GM12865 (cell line): ENCODE measurements around the gene SPATA22.
"Not testable (repeated sequence)": the region's sequence is repeated elsewhere in the genome, so short reads cannot be mapped to it uniquely, and the experiment has no call there.

Experiments used
- DNase-seq: peaks from one replicate; pipeline ENCODE4 v3.0.0; 2010; ENCODE audit warnings: low read depth
- H3K4me3 ChIP-seq: 2 replicates; pipeline ENCODE4 v1.5.1; 2011; ENCODE audit warnings: mild to moderate bottlenecking, low read depth, low read length, control low read depth
- CTCF ChIP-seq: IDR thresholded peaks from 2 replicates; pipeline ENCODE4 v1.5.1; 2011; ENCODE audit warnings: low read length, control low read depth, low read depth, inconsistent platforms; ENCODE audit not compliant: insufficient read depth; ENCODE audit errors: missing control alignments

Gene SPATA22

DNA sequence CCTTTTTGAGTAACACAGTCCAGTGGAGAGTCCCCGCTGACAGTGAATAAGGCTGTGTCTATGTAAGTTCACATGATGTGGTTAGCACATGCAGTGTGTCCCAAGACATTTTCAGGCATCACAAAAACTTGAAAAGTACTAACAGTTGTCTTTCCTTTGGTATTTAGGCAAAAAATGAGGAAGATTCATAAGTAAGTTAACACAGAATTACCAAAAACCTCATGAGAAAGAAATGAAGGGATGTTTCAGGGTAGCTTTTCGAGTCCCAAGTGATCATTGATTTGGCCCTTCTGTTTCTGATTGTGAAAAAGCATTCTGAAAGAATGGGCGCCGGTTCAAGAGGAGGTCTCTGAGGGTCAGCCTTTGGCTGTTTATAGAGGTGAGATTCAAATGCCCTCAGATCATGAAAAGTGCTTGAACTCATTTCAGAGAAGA is 3.6 kb upstream of the SPATA22 start:
- no peak for TF ChIP-seq CTCF
- no peak for DNase-seq
- H3K4me3 ChIP-seq, result no peak overlapping the region

- no peak for DNase-seq
- H3K4me3 ChIP-seq, result no peak overlapping the region
- no peak for TF ChIP-seq CTCF
Measured at GRCh38 chr17:3474212-3474611, 2.6 kb upstream of the SPATA22 start.

GRCh38 chr17:3472137-3472536 is 518 bp upstream of the SPATA22 start:
- TF ChIP-seq CTCF, result no peak
- DNase-seq, result no peak
- H3K4me3 ChIP-seq, result no peak overlapping the region

- TF ChIP-seq CTCF, result no peak
- no peak overlapping the region for H3K4me3 ChIP-seq
- no peak for DNase-seq
Measured at GRCh38 chr17:3469529-3469928, 2.1 kb downstream of the SPATA22 start.

DNA sequence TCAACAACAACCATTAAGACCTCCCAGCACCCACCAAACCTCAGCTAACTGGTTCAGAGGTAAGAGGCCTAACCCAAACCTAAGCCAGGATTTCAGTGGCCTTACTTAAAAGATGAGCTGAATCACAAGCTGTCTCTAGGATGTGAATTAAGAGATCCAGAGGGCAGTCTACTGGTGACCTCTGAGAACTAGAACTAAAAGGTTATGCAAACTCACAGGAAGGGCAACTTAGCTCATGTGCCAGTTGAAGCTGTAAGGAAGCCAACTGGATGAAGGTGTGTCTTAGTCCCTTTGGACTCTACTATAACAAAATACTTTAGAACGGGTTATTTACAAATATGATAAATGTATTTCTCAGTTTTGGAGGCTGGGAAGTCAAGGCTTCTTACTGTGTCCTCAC is 5.3 kb downstream of the SPATA22 start:
- not testable (repeated sequence) for DNase-seq

GRCh38 chr17:3448059-3448665 is 23.5 kb downstream of the SPATA22 start:
- no peak overlapping the region for H3K4me3 ChIP-seq
- TF ChIP-seq CTCF, result no peak
- no peak for DNase-seq

More for the DNA sequence above, 5.3 kb downstream of the SPATA22 start:
- not testable (repeated sequence) for H3K4me3 ChIP-seq

DNA sequence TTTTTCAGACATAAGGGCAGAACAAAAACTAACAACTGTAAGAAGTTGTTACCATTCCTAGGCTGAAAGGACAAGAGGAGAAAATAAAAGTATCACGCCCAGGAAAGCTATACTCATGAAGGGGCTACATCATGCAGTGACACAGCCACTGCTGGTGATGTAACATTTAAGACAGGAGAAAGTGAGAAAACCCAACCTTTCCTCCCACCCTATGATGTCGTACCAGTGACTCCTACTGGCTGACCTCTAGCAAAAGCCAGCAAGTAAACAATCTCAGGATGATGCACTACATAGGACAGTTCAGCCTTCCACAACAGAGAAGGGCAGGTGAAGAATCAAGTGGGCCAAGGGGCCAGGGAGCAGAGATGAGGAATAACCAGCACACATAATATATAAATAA is 24.0 kb downstream of the SPATA22 start:
- peak; percentile 25 for TF ChIP-seq CTCF
- DNase-seq, result peak; percentile 31
- H3K4me3 ChIP-seq, result no peak overlapping the region

- DNase-seq, result no peak
- no peak for TF ChIP-seq CTCF
- no peak overlapping the region for H3K4me3 ChIP-seq
Measured at GRCh38 chr17:3440451-3440850, 31.2 kb downstream of the SPATA22 start.
